Stimulated activated CD4-positive, alpha-beta T cell treated with anti-CD3 and anti-CD28 coated beads, Interleukin-4, amount 100 ng/mL, for 48 hours (primary cell): Measurements from ENCODE around the gene IFT27.

Experiments used
- DNase-seq, 2 donors: peaks; one replicate each; pipeline ENCODE4 v3.0.0-alpha.2; 2020; ENCODE audit warnings: low read depth in 2 of 2

Gene IFT27

GRCh38 chr22:36725366-36726006 is 50.4 kb downstream of the IFT27 start:
- no peak for DNase-seq

DNA sequence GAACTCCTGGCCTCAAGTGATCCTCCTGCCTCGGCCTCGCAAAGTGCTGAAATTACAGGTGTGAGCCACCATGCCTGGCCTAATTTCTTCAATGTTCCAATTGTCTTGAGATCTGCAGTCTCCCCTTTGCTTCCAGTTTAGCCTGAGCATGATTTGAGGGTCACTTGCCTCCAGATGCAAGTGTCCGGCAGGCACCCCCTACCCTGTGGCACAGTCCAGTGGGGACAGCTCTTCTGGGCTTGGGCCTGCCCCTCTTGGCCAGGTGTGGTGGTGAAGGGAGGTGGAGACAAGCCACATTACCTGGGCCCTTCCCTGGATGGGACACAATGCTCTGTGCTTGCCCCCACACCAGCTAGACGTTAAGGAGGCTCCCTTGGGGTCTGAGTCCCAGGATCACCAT is 51.1 kb downstream of the IFT27 start:
- no peak for DNase-seq

GRCh38 chr22:36722055-36722454 is 53.9 kb downstream of the IFT27 start:
- DNase-seq = no peak

- no peak for DNase-seq
These were observed 60.3 kb downstream of the IFT27 start for GRCh38 chr22:36715647-36716046.

GRCh38 chr22:36714110-36714509 is 61.8 kb downstream of the IFT27 start:
- no peak for DNase-seq

DNA sequence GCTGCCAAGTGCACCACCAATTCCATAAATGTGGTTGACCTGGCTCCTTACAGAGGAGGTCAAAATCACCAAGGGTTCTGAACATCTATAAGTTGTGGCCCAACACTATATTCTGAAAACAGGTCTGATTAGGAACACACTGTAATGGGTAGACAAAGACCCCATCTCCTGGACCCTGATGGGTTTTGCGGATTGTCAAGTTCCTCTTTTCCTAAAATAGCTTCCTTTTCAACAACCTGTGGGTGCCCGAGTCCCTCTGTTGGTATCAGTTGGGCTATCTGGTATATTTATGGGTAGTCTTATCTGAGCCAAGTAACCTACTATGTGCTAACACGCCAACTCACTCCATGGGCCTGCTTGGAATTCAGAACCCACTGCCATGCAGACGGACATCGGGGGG is 62.5 kb downstream of the IFT27 start:
- no peak for DNase-seq
